GM12878 (cell line): ENCODE results near the gene PCDHA1. TPM values are rescaled to one million over a fixed set of nuclear protein-coding genes. Genes with fewer than 3 reads are reported as not detected.
A peak's percentile ranks its signal among the peaks of the same experiment; 100 is the strongest.

Source experiments
- ATAC-seq: fragments of 200-7000 bp; cut with Tn5 transposase; 3 replicates; pipeline ENCODE4 v1.9.1; 2020; ENCODE audit warnings: mild to moderate bottlenecking, moderate library complexity
- BruUV-seq: library from RNA; stranded (reverse); fragments of 400-500 nt; replicated peaks from 2 replicates; lab custom pipeline; 2021; lab: Mats Ljungman, UMichigan
- CTCF ChIA-PET: fragments of 300-600 bp; sonication (Branson Sonifier 250); formaldehyde crosslinking; extraction: SDS; loops from one replicate; lab custom pipeline; 2021; ENCODE audit warnings: inconsistent platforms; lab: Yijun Ruan, JAX
- POLR2A ChIA-PET: fragments of 350-600 bp; formaldehyde crosslinking; extraction: SDS; loops from one replicate; lab custom pipeline; 2021; ENCODE audit warnings: inconsistent platforms; lab: Charles Lee
- RAD21 ChIA-PET: fragments of 300-600 bp; sonication (Branson Sonifier 250); formaldehyde crosslinking; loops from one replicate; lab custom pipeline; 2023; ENCODE audit warnings: antibody characterized with exemption; ENCODE audit not compliant: unreplicated experiment; lab: Charles Lee
- SMC1A ChIA-PET: fragments of 300-600 bp; sonication (Branson Sonifier 250); formaldehyde crosslinking; loops from one replicate; lab custom pipeline; 2023; ENCODE audit not compliant: unreplicated experiment, uncharacterized antibody; lab: Charles Lee
- DNase-seq: peaks from one replicate; pipeline ENCODE4 v3.0.0-alpha.2; 2011; ENCODE audit warnings: low read depth, low spot score
- FAIRE-seq: peaks from 3 replicates; lab custom pipeline; 2011; peaks lifted over from hg19 to GRCh38; lab: Jason Lieb, UNC
- H2AFZ ChIP-seq: 2 replicates; pipeline ENCODE4 v1.6.0; 2011; ENCODE audit warnings: low read depth, low read length, control low read depth; ENCODE audit not compliant: control insufficient read depth
- H3K27ac ChIP-seq: 2 replicates; pipeline ENCODE4 v1.5.1; 2011; ENCODE audit warnings: control low read depth; ENCODE audit not compliant: control insufficient read depth, insufficient read depth
- H3K27me3 ChIP-seq, 2 experiments: replicated peaks in 1 of 2; 2 replicates each; pipeline versions ENCODE4 v1.6.0 to v1.6.1; 2011; ENCODE audit warnings: low read length in 1 of 2; ENCODE audit not compliant: control insufficient read depth in 2 of 2, insufficient read depth in 2 of 2
- H3K36me3 ChIP-seq, 2 experiments: 2 replicates each; pipeline ENCODE4 v1.5.1; 2011; ENCODE audit warnings: low read length in 1 of 2; ENCODE audit not compliant: control insufficient read depth in 2 of 2, insufficient read depth in 2 of 2
- H3K4me1 ChIP-seq: 2 replicates; pipeline ENCODE4 v1.6.1; 2011; ENCODE audit warnings: mild to moderate bottlenecking, low read length, moderate library complexity, mixed read lengths; ENCODE audit not compliant: control insufficient read depth, insufficient read depth
- H3K4me2 ChIP-seq: 2 replicates; pipeline ENCODE4 v1.6.0; 2011; ENCODE audit warnings: control low read depth; ENCODE audit not compliant: control insufficient read depth, insufficient read depth
- H3K4me3 ChIP-seq: fragments of 200-600 bp; sonication (generic); 2 replicates; pipeline ENCODE4 v1.5.1; 2016
- H3K79me2 ChIP-seq: 2 replicates; pipeline ENCODE4 v1.6.0; 2011; ENCODE audit warnings: low read length; ENCODE audit not compliant: control insufficient read depth, insufficient read depth
- H3K9ac ChIP-seq: 2 replicates; pipeline ENCODE4 v1.8.0; 2011; ENCODE audit warnings: low read length, control low read depth, mixed read lengths; ENCODE audit not compliant: control insufficient read depth, insufficient read depth
- H3K9me3 ChIP-seq: replicated peaks from 3 replicates; pipeline ENCODE4 v1.5.1; 2011; ENCODE audit warnings: mild to moderate bottlenecking, low read length; ENCODE audit not compliant: control insufficient read depth, insufficient read depth
- H4K20me1 ChIP-seq: 2 replicates; pipeline ENCODE4 v1.6.0; 2011; ENCODE audit not compliant: control insufficient read depth, insufficient read depth
- CEBPZ ChIP-seq: fragments of 150-350 bp; IDR thresholded peaks from 2 replicates; pipeline ENCODE4 v1.6.1; 2016; ENCODE audit warnings: low read depth, low read length
- WRNIP1 ChIP-seq: IDR thresholded peaks from 2 replicates; pipeline ENCODE4 v1.6.1; 2011; ENCODE audit warnings: low read depth, low read length, improper control_type of control experiment, borderline replicate concordance
- WGBS: methylation state at CpG from one replicate; pipeline ENCODE4 v1.1.6; 2016; ENCODE audit warnings: low lambda C conversion rate; ENCODE audit not compliant: insufficient replicate concordance, insufficient coverage; ENCODE audit errors: missing lambda C conversion rate; 5-methylcytosine and 5-hydroxymethylcytosine counted together
- in situ Hi-C: fragments of 300-500 bp; cut with MboI; formaldehyde crosslinking; loops from 9 replicates; pipeline ENCODE4 v1.14.3; 2018; ENCODE audit warnings: mixed read lengths
- intact Hi-C: fragments of 100-400 bp; cut with micrococcal nuclease; formaldehyde crosslinking; loops from one replicate; pipeline ENCODE4 v1.14.2; 2022; ENCODE audit not compliant: unreplicated experiment
- polyA plus RNA-seq, 11 experiments: library from polyadenylated mRNA; depleted of rRNA in 4 of 11; unstranded in 6 of 11; stranded (reverse) in 5 of 11; fragments of >200 nt; fragmentation: Nextera tagmentation in 4 of 11; fragmentation: Illumina TruSeq in 1 of 11; extraction: Ambion mirVana in 4 of 11; extraction: Trizol in 1 of 11; gene quantifications; 1 replicate in 1 of 11; 2 replicates in 10 of 11; pipeline versions ENCODE4 v1.2.1 to v1.2.3, GENCODE V29; 2011 to 2016; ENCODE audit warnings: inconsistent platforms in 2 of 11, missing spikeins in 2 of 11, low read depth in 1 of 11
- total RNA-seq, 4 experiments: library from RNA; depleted of rRNA in 3 of 4; stranded (reverse); fragments of >200 nt in 3 of 4; fragmentation: Illumina TruSeq in 1 of 4; extraction: Trizol in 1 of 4; gene quantifications; 2 replicates each; pipeline versions ENCODE4 v1.2.1 to v1.2.3, GENCODE V29; 2013 to 2021
- TF ChIP-seq, protein P1 (sequence below): IDR thresholded peaks from 2 replicates; pipeline ENCODE4 v1.6.1; 2012; ENCODE audit warnings: improper control_type of control experiment, low read depth, low read length; ENCODE audit not compliant: insufficient replicate concordance
- TF ChIP-seq, protein P2 (sequence below), 3 experiments: IDR thresholded peaks in 2 of 3; conservative IDR thresholded peaks in 1 of 3; 2 replicates each; pipeline ENCODE4 v1.5.1; 2011; ENCODE audit warnings: low read depth in 3 of 3, low read length in 3 of 3, mild to moderate bottlenecking in 3 of 3, control low read depth in 2 of 3, moderate library complexity in 2 of 3, inconsistent platforms in 1 of 3, mixed read lengths in 1 of 3; ENCODE audit not compliant: control insufficient read depth in 2 of 3, insufficient read depth in 1 of 3; ENCODE audit errors: extremely low read depth in 1 of 3

The PCDHA1 gene
- total and polyA plus RNA-seq, 10 of the 15 experiments (the other 5 are each of a cell fraction or from before 2014, with no cell fraction given): 0.03 TPM; not detected in 9

DNA sequence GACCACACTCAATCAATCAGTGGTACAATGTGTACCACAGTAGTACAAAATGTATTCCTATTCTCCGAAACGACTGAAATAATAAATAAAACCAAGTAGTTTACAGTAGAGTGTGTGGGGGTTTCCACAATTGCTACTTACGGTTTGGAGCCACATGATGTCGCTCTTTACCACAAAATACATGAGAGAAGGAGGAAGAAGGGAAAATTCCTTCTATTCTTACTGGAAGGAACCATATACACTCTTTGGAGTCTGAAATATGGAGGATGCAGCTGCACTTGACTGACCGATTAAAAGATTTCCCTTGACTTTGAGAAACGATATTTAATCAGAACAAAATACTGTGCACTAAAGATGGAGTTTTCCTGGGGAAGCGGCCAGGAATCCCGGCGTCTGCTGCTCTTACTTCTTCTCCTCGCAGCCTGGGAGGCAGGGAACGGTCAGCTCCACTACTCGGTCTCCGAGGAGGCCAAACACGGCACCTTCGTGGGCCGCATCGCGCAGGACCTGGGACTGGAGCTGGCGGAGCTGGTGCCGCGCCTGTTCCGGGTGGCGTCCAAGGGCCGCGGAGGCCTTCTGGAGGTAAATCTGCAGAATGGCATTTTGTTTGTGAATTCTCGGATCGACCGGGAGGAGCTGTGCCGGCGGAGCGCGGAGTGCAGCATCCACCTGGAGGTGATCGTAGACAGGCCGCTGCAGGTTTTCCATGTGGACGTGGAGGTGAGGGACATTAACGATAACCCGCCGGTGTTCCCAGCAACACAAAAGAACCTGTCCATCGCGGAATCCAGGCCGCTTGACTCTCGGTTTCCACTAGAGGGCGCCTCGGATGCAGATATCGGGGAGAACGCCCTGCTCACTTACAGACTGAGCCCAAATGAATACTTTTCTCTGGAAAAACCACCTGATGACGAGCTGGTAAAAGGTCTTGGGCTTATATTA, 21.2 kb downstream of the PCDHA1 start, which contains the start of gene PCDHA4:
PCDHA4 (plus strand) TSS at position 235 of the 942 bp plus-strand sequence.
- FAIRE-seq (no peak), ATAC-seq (no peak), DNase-seq (no peak)
- no peaks in the 10 kb centered on the region for H3K36me3 ChIP-seq
- ChIA-PET CTCF (interaction anchor here (1.4 to 2.0 kb wide), 2 partner anchors 10 to 15 kb away, joined by 3 to 5 read pairs; partner anchors contain the start of gene PCDHA5), SMC1A (no interaction called here), POLR2A (no interaction called here), RAD21 (no interaction called here)
- no peak within 1 kb of the TSS for H3K4me3 ChIP-seq
- TF ChIP-seq CEBPZ (no peak), WRNIP1 (no peak)
- TF ChIP-seq, protein P1, sequence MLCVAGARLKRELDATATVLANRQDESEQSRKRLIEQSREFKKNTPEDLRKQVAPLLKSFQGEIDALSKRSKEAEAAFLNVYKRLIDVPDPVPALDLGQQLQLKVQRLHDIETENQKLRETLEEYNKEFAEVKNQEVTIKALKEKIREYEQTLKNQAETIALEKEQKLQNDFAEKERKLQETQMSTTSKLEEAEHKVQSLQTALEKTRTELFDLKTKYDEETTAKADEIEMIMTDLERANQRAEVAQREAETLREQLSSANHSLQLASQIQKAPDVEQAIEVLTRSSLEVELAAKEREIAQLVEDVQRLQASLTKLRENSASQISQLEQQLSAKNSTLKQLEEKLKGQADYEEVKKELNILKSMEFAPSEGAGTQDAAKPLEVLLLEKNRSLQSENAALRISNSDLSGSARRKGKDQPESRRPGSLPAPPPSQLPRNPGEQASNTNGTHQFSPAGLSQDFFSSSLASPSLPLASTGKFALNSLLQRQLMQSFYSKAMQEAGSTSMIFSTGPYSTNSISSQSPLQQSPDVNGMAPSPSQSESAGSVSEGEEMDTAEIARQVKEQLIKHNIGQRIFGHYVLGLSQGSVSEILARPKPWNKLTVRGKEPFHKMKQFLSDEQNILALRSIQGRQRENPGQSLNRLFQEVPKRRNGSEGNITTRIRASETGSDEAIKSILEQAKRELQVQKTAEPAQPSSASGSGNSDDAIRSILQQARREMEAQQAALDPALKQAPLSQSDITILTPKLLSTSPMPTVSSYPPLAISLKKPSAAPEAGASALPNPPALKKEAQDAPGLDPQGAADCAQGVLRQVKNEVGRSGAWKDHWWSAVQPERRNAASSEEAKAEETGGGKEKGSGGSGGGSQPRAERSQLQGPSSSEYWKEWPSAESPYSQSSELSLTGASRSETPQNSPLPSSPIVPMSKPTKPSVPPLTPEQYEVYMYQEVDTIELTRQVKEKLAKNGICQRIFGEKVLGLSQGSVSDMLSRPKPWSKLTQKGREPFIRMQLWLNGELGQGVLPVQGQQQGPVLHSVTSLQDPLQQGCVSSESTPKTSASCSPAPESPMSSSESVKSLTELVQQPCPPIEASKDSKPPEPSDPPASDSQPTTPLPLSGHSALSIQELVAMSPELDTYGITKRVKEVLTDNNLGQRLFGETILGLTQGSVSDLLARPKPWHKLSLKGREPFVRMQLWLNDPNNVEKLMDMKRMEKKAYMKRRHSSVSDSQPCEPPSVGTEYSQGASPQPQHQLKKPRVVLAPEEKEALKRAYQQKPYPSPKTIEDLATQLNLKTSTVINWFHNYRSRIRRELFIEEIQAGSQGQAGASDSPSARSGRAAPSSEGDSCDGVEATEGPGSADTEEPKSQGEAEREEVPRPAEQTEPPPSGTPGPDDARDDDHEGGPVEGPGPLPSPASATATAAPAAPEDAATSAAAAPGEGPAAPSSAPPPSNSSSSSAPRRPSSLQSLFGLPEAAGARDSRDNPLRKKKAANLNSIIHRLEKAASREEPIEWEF: no peak
- TF ChIP-seq, protein P2, sequence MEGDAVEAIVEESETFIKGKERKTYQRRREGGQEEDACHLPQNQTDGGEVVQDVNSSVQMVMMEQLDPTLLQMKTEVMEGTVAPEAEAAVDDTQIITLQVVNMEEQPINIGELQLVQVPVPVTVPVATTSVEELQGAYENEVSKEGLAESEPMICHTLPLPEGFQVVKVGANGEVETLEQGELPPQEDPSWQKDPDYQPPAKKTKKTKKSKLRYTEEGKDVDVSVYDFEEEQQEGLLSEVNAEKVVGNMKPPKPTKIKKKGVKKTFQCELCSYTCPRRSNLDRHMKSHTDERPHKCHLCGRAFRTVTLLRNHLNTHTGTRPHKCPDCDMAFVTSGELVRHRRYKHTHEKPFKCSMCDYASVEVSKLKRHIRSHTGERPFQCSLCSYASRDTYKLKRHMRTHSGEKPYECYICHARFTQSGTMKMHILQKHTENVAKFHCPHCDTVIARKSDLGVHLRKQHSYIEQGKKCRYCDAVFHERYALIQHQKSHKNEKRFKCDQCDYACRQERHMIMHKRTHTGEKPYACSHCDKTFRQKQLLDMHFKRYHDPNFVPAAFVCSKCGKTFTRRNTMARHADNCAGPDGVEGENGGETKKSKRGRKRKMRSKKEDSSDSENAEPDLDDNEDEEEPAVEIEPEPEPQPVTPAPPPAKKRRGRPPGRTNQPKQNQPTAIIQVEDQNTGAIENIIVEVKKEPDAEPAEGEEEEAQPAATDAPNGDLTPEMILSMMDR (IDR thresholded peaks at IDR 0.05 in 2 of 3, conservative IDR thresholded peaks at IDR 0.05 in 1 of 3; ENCODE audit: control insufficient read depth in 2 of 3, extremely low read depth in 1 of 3, insufficient read depth in 1 of 3, low read depth in 3 of 3, low read length in 3 of 3): peak in 2 of 3 experiments; percentile 13 to 15; a peak in 1 of 6 replicates
- H3K79me2 ChIP-seq: no peaks in the 10 kb centered on the region
- H3K27ac ChIP-seq: no peak within 1 kb of the TSS
- BruUV-seq: no TSS peak
- 52% methylated on average over 32 of the region's 47 CpGs for WGBS
- H3K4me2 ChIP-seq: no peak within 1 kb of the TSS
- no peaks in the 10 kb centered on the region for H3K4me1 ChIP-seq
- no peaks in the 10 kb centered on the region for H3K27me3 ChIP-seq
- H3K9ac ChIP-seq: no peak within 1 kb of the TSS
- no peaks in the 10 kb centered on the region for H4K20me1 ChIP-seq
- intact Hi-C loops (no loop called here), in situ Hi-C loops (loop anchor here (25.0 kb wide), 1 partner anchor 755 kb away; no protein-coding TSS in a partner anchor)
- no peak within 1 kb of the TSS for H2AFZ ChIP-seq
- H3K9me3 ChIP-seq: no peaks in the 10 kb centered on the region; the same call in 2 of the 3 replicates
